Gastroesophageal sphincter (tissue), 3 donors: Measurements from ENCODE around the gene GSK3B.

Experiments
- EP300 ChIP-seq: sonication (generic); formaldehyde crosslinking; IDR thresholded peaks from one replicate; pipeline ENCODE4 v1.6.1; 2017; ENCODE audit warnings: antibody characterized with exemption, mild to moderate bottlenecking
- POLR2A ChIP-seq, 2 donors: fragments of 450-650 bp; IDR thresholded peaks; one replicate each; pipeline ENCODE4 v1.6.1; 2017; ENCODE audit warnings: antibody characterized with exemption in 2 of 2, mild to moderate bottlenecking in 2 of 2, moderate library complexity in 1 of 2
- TF ChIP-seq, protein P1 (sequence below), 4 experiments: fragments of 200-600 bp in 2 of 4; fragments of 450-650 bp in 2 of 4; sonication (generic) in 1 of 4; IDR thresholded peaks; one replicate each; pipeline ENCODE4 v1.5.1; 2017 to 2019; ENCODE audit warnings: antibody characterized with exemption in 4 of 4, mild to moderate bottlenecking in 2 of 4, moderate library complexity in 2 of 4

DNA sequence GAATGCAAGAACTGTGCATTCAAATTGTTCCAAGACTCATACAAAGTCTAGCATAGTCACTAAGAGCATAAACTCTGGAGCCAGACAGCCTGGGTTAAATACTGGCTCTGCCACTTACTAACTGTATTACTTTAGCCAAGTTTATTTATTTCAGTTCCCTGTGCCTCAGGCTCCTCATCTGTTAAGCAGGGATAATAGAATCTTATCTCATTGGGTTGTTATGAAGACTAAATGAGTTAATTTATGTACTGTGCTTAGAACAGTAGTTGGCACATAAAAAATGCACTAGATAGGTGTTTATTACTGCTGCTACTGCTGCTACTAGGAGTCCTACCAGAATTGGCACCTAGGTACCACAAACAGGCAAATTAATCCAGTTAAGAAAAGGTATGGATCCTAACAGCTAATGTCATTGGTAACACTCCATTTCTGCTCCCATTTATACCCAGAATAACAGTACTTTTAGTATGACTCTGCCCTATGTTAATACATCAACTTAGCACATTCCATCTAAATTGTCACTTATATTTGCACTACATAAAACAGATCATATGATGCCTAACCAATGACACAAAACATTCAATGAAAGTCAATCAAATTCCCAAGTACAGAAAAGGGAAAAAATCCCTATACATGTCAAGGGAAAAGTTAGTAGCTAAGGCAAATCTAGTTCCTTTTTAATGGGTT is 45.7 kb downstream of the GSK3B start:
- TF ChIP-seq, protein P1, sequence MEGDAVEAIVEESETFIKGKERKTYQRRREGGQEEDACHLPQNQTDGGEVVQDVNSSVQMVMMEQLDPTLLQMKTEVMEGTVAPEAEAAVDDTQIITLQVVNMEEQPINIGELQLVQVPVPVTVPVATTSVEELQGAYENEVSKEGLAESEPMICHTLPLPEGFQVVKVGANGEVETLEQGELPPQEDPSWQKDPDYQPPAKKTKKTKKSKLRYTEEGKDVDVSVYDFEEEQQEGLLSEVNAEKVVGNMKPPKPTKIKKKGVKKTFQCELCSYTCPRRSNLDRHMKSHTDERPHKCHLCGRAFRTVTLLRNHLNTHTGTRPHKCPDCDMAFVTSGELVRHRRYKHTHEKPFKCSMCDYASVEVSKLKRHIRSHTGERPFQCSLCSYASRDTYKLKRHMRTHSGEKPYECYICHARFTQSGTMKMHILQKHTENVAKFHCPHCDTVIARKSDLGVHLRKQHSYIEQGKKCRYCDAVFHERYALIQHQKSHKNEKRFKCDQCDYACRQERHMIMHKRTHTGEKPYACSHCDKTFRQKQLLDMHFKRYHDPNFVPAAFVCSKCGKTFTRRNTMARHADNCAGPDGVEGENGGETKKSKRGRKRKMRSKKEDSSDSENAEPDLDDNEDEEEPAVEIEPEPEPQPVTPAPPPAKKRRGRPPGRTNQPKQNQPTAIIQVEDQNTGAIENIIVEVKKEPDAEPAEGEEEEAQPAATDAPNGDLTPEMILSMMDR (IDR thresholded peaks at IDR 0.05), result no peak
- TF ChIP-seq POLR2A (IDR thresholded peaks at IDR 0.05) (no peak), EP300 (no peak)
